Right lung (tissue), 5 donors: ENCODE measurements around the gene GNA14. TPM values are rescaled to one million over a fixed set of nuclear protein-coding genes. Genes with fewer than 3 reads are reported as not detected.
"Not testable (repeated sequence)": the region's sequence is repeated elsewhere in the genome, so short reads cannot be mapped to it uniquely, and the experiment has no call there.

Source experiments
- DNase-seq, 2 donors: peaks; one replicate each; pipeline ENCODE4 v3.0.0-alpha.2; 2013
- polyA plus RNA-seq, 5 donors: library from polyadenylated mRNA; unstranded; fragments of 120-200 nt; gene quantifications; one replicate each; pipeline versions ENCODE4 v1.2.1 to v1.2.3, GENCODE V29; 2013; ENCODE audit warnings: inconsistent platforms in 1 of 5, low replicate concordance in 1 of 5; ENCODE audit not compliant: insufficient read length in 5 of 5, insufficient read depth in 1 of 5

The GNA14 gene
- polyA plus RNA-seq, 5 donors: 8.4 to 13.5 (median 10.8) TPM

GRCh38 chr9:77418226-77418625 is 229.9 kb downstream of the GNA14 start:
- DNase-seq: no peak

GRCh38 chr9:77417566-77417965 is 230.6 kb downstream of the GNA14 start:
- no peak for DNase-seq

DNA sequence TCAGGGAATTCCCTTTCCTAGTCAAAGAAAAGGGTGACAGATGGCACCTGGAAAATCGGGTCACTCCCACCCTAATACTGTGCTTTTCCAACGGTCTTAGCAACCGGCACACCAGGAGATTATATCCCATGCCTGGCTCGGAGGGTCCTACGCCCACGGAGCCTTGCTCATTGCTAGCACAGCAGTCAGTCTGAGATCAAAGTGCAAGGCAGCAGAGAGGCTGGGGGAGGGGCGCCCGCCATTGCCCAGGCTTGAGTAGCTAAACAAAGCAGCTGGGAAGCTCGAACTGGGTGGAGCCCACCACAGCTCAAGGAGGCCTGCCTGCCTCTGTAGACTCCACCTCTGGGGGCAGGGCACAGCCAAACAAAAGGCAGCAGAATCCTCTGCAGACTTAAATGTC is 239.6 kb downstream of the GNA14 start:
- DNase-seq: not testable (repeated sequence)

DNA sequence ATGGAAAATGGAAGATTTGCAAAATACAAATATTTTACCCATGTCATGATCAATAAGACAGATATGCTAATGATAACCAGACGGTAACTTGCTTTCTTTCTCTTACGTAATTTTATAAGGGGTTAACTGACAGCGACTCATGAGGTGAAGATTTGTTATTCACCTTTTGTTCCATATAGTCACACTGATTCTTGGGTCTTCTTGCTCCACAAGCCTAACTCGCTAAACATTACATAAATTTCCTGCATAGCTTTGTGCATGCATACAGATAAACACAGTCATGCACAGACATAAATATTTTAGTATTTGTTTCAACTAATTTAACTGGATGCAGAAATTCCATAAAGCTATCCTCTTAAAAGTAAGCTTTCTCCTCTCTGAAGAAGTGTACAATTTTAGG is 244.9 kb downstream of the GNA14 start:
- DNase-seq: no peak

DNA sequence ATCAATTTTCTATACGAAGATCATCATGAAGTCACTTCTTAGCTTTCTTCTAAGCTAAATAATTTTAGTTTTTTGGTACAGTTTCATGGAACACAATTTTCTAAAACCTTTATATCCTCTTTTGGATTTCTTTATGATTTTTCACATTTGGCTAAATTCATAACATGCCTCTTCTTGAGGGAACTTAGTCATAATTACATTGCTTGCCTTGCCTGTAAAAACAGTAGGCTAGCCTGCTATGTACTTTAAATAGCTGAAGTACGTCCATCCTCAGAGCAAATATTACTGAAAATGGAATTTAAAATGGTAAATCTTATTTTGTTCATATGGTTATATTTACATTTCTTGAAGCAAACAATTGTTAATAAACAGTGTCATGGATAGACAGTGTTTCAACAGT is 245.8 kb downstream of the GNA14 start:
- no peak for DNase-seq

DNA sequence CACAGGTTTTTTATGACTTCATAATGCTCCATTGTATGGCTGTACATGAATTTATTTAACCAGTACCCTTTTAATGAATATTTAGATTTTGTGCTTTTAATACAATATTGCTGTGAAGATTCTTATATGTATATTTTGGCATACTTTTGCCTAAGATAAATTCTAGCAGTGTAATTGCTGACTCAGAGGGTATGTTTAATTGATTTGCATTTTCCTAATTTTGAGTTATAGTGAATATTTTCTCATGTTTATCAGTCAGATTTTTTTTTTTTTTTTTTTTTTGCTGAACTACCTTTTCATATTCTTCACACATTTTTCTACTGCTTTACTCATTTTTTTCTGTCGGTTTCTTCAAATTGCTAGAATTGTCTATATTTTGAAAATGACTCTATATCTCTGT is 248.2 kb downstream of the GNA14 start:
- DNase-seq: no peak

DNA sequence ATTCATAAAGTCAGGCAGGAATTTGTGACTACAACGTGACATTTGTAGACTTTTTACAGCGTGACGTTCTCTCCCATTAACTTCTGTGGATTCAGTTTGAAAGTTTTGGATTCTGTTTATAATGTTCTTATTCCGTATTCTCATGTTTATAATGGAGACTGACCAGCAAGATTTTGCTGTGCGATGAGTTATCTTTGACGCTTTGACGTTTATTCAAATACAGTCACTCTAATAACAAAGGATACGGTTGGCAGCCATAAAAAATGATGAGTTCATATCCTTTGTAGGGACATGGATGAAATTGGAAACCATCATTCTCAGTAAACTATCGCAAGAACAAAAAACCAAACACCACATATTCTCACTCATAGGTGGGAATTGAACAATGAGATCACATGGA is 249.5 kb downstream of the GNA14 start:
- not testable (repeated sequence) for DNase-seq

DNA sequence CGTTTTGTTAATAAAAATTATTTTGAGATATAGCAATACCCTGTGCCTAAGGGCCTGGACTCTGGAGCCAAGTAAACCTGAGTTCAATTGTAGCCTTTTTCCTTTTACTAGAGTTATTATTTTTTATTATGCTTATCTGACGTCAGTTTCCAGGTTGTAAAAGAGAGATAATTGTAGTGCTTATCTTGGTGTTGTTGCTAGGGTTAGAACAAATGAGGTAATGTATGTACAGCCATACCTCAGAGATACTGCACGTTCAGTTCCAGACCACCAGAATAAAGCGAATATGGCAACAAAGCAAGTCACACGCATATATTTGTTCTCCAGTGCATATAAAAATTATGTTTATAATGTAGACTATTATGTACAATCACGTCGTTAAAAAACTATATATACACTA is 255.8 kb downstream of the GNA14 start:
- no peak for DNase-seq

GRCh38 chr9:77391834-77392233 is 256.3 kb downstream of the GNA14 start:
- no peak for DNase-seq

- DNase-seq: no peak
Observed at GRCh38 chr9:77386187-77386586, 261.9 kb downstream of the GNA14 start.

DNA sequence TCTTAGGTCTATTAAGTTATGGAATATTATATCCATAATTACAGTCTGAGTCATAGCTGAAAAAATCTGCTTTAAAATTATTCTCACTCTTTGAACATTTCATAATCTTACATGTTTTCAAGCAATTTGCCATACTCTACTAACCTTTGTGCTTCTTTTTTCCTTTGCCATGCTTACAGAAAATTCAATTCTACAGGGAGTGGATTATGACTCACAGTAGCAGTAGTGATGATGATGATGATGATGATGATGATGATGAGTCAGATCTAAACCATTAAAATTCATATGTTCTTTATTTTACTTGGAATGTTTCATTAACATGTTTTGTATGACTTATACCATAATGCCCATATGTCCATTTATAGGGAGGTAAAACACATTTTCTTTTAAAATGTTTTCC is 263.7 kb downstream of the GNA14 start:
- no peak for DNase-seq

DNA sequence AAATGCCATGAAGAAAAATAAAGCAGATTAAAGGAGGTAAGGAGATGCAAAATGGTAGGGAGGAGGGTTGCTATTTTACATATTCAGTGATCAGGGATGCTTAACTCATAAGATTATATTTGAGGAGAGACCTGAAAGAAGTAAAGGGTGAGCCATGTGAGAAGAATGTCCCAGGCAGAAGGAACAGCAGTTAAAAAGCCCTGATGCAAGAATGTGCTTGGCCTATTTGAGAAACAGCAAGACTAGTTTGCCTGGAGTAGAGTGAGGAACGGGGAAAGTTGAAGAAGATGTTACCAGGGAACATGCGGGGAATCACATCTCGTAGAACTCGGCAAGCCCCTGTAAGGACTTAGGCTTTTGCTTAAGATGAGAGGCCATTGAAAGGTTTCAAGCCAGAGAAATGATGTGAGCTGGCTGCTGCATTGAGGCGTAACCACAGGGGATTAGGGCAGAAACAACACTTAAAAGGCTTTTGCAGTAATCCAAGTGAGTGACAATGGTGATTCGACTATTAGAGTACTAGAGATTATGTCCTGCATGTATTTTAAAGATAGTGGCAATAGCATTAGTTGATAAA is 272.1 kb downstream of the GNA14 start:
- no peak for DNase-seq

- DNase-seq: no peak
Observed at GRCh38 chr9:77374266-77374665, 273.9 kb downstream of the GNA14 start.
